IMR-90 (cell line): ENCODE data around the gene ITCH. TPM values are rescaled to one million over a fixed set of nuclear protein-coding genes. Genes with fewer than 3 reads are reported as not detected.

Source experiments
- ATAC-seq: fragments of 200-7000 bp; cut with Tn5 transposase; 2 replicates; pipeline ENCODE4 v1.9.1; 2020; ENCODE audit warnings: low read depth, mild to moderate bottlenecking, moderate library complexity
- BruUV-seq: library from RNA; stranded (reverse); fragments of 400-500 nt; replicated peaks from 2 replicates; lab custom pipeline; 2021; lab: Mats Ljungman, UMichigan
- CTCF ChIA-PET: fragments of 300-600 bp; formaldehyde crosslinking; extraction: SDS; loops from one replicate; lab custom pipeline; 2021; ENCODE audit warnings: antibody characterized with exemption; lab: Yijun Ruan, JAX
- POLR2A ChIA-PET: fragments of 300-600 bp; sonication (Branson Sonifier 250); formaldehyde crosslinking; loops from one replicate; lab custom pipeline; 2022; ENCODE audit warnings: antibody characterized with exemption; ENCODE audit not compliant: unreplicated experiment; lab: Charles Lee
- DNase-seq: peaks from one replicate; pipeline ENCODE4 v3.0.0; 2013
- H2AFZ ChIP-seq: replicated peaks from 2 replicates; pipeline ENCODE3; 2013; ENCODE audit warnings: low read length, mild to moderate bottlenecking; ENCODE audit not compliant: poor library complexity
- H2AK5ac ChIP-seq: 2 replicates; pipeline ENCODE4 v1.6.1; 2013; ENCODE audit warnings: low read depth, low read length, inconsistent platforms
- H2AK9ac ChIP-seq: replicated peaks from 2 replicates; pipeline ENCODE3; 2013; ENCODE audit warnings: mild to moderate bottlenecking, low read depth, low read length, moderate library complexity; ENCODE audit not compliant: poor library complexity
- H2BK120ac ChIP-seq: 2 replicates; pipeline ENCODE4 v1.6.1; 2013; ENCODE audit warnings: low read depth, low read length, inconsistent platforms
- H2BK15ac ChIP-seq: 3 replicates; pipeline ENCODE4 v1.6.1; 2013; ENCODE audit warnings: low read depth, low read length, inconsistent platforms
- H2BK20ac ChIP-seq: 2 replicates; pipeline ENCODE4 v1.6.1; 2013; ENCODE audit warnings: low read depth, mild to moderate bottlenecking, inconsistent platforms, low read length, moderate library complexity
- H2BK5ac ChIP-seq: 2 replicates; pipeline ENCODE4 v1.6.1; 2013; ENCODE audit warnings: mild to moderate bottlenecking, low read depth, low read length, inconsistent platforms; ENCODE audit not compliant: poor library complexity, severe bottlenecking
- H3K14ac ChIP-seq: replicated peaks from 2 replicates; pipeline ENCODE4 v1.6.1; 2013; ENCODE audit warnings: low read depth, low read length, inconsistent platforms
- H3K18ac ChIP-seq: 2 replicates; pipeline ENCODE4 v1.6.1; 2013; ENCODE audit warnings: low read depth, low read length, control low read depth
- H3K23ac ChIP-seq: 2 replicates; pipeline ENCODE4 v1.6.1; 2013; ENCODE audit warnings: low read depth, low read length, inconsistent platforms
- H3K27ac ChIP-seq: 2 replicates; pipeline ENCODE4 v1.5.1; 2013; ENCODE audit warnings: mild to moderate bottlenecking, control low read depth, low read length; ENCODE audit not compliant: insufficient read depth
- H3K27me3 ChIP-seq: 2 replicates; pipeline ENCODE4 v1.6.1; 2013; ENCODE audit warnings: low read length; ENCODE audit not compliant: control insufficient read depth, insufficient read depth
- H3K36me3 ChIP-seq: 2 replicates; pipeline ENCODE4 v1.6.1; 2013; ENCODE audit warnings: low read length, mixed read lengths; ENCODE audit not compliant: control insufficient read depth, insufficient read depth
- H3K4ac ChIP-seq: 2 replicates; pipeline ENCODE4 v1.6.1; 2013; ENCODE audit warnings: low read depth, low read length, inconsistent platforms
- H3K4me1 ChIP-seq: 2 replicates; pipeline ENCODE4 v1.6.1; 2013; ENCODE audit warnings: low read length, mixed read lengths; ENCODE audit not compliant: control insufficient read depth, insufficient read depth
- H3K4me2 ChIP-seq: 2 replicates; pipeline ENCODE4 v1.6.1; 2013; ENCODE audit warnings: low read depth, mild to moderate bottlenecking, control low read depth, low read length, moderate library complexity
- H3K4me3 ChIP-seq: 2 replicates; pipeline ENCODE4 v1.5.1; 2013; ENCODE audit warnings: low read depth, mild to moderate bottlenecking, control low read depth, low read length, moderate library complexity; ENCODE audit not compliant: insufficient read depth
- H3K56ac ChIP-seq: 2 replicates; pipeline ENCODE4 v1.6.1; 2013; ENCODE audit warnings: low read length, inconsistent platforms; ENCODE audit not compliant: insufficient read depth; ENCODE audit errors: extremely low read depth
- H3K79me1 ChIP-seq, 2 experiments: 2 replicates each; pipeline ENCODE4 v1.6.1; 2013; ENCODE audit warnings: low read length in 2 of 2, inconsistent platforms in 1 of 2, low read depth in 1 of 2
- H3K9ac ChIP-seq: 2 replicates; pipeline ENCODE4 v1.6.1; 2013; ENCODE audit warnings: low read depth, low read length, control low read depth
- H3K9me1 ChIP-seq: 2 replicates; pipeline ENCODE4 v1.6.1; 2013; ENCODE audit warnings: low read length, inconsistent platforms; ENCODE audit not compliant: insufficient read depth
- H3K9me3 ChIP-seq: 2 replicates; pipeline ENCODE4 v1.6.1; 2013; ENCODE audit warnings: low read length; ENCODE audit not compliant: control insufficient read depth, insufficient read depth
- H4K20me1 ChIP-seq: 2 replicates; pipeline ENCODE4 v1.6.1; 2013; ENCODE audit warnings: low read length, inconsistent platforms; ENCODE audit not compliant: insufficient read depth
- H4K5ac ChIP-seq: 2 replicates; pipeline ENCODE4 v1.6.1; 2013; ENCODE audit warnings: mild to moderate bottlenecking, low read depth, low read length, control low read depth
- H4K8ac ChIP-seq, 2 experiments: 2 replicates each; pipeline ENCODE4 v1.6.1; 2013; ENCODE audit warnings: low read depth in 2 of 2, low read length in 2 of 2, control low read depth in 1 of 2, inconsistent platforms in 1 of 2
- H4K91ac ChIP-seq: 2 replicates; pipeline ENCODE4 v1.6.1; 2013; ENCODE audit warnings: low read depth, low read length, inconsistent platforms; ENCODE audit not compliant: insufficient read depth
- MAFK ChIP-seq: IDR thresholded peaks from 2 replicates; pipeline ENCODE4 v1.6.1; 2012; ENCODE audit warnings: low read depth, low read length, improper control_type of control experiment
- MAZ ChIP-seq: IDR thresholded peaks from 2 replicates; pipeline ENCODE4 v1.6.1; 2012; ENCODE audit warnings: low read depth, mild to moderate bottlenecking, low read length, improper control_type of control experiment, moderate library complexity, borderline replicate concordance
- RFX5 ChIP-seq: IDR thresholded peaks from 2 replicates; pipeline ENCODE4 v1.8.0; 2012; ENCODE audit warnings: low read depth, mild to moderate bottlenecking, low read length, moderate library complexity
- WGBS, 2 experiments: methylation state at CpG; one replicate each; pipeline versions ENCODE4 v1.1.5 to v1.1.7; 2013; ENCODE audit warnings: missing lambda C conversion rate in 2 of 2; ENCODE audit not compliant: insufficient read length in 1 of 2; ENCODE audit errors: extremely low coverage in 2 of 2; 5-methylcytosine and 5-hydroxymethylcytosine counted together
- dilution Hi-C: fragments of 300-500 bp; cut with HindIII; formaldehyde crosslinking; loops from one replicate; pipeline ENCODE4 v1.14.3; 2018; ENCODE audit warnings: low sequenced_read_pairs; ENCODE audit not compliant: unreplicated experiment
- in situ Hi-C: fragments of 300-500 bp; cut with MboI; formaldehyde crosslinking; loops from 3 replicates; pipeline ENCODE4 v1.14.3; 2019; ENCODE audit warnings: low sequenced_read_pairs, inconsistent platforms, mixed read lengths
- intact Hi-C: fragments of 100-400 bp; cut with micrococcal nuclease; formaldehyde crosslinking; loops from 2 replicates; pipeline ENCODE4 v1.10.0; 2022
- polyA plus RNA-seq, 3 experiments: library from polyadenylated mRNA; depleted of rRNA; stranded (reverse); fragments of >200 nt; gene quantifications; 2 replicates each; pipeline ENCODE4 v1.2.3, GENCODE V29; 2012; ENCODE audit warnings: low replicate concordance in 1 of 3
- total RNA-seq: library from RNA; depleted of rRNA; stranded (reverse); fragments of >200 nt; gene quantifications from 2 replicates; pipeline ENCODE4 v1.2.3, GENCODE V29; 2012
- TF ChIP-seq, protein P1 (sequence below): conservative IDR thresholded peaks from 2 replicates; pipeline ENCODE4 v1.5.1; 2012; ENCODE audit warnings: mild to moderate bottlenecking, low read depth, low read length, improper control_type of control experiment

Gene ITCH
- total and polyA plus RNA-seq, 2 of the 4 experiments (the other 2 are of a cell fraction), result 12.7 to 94.6 TPM

DNA sequence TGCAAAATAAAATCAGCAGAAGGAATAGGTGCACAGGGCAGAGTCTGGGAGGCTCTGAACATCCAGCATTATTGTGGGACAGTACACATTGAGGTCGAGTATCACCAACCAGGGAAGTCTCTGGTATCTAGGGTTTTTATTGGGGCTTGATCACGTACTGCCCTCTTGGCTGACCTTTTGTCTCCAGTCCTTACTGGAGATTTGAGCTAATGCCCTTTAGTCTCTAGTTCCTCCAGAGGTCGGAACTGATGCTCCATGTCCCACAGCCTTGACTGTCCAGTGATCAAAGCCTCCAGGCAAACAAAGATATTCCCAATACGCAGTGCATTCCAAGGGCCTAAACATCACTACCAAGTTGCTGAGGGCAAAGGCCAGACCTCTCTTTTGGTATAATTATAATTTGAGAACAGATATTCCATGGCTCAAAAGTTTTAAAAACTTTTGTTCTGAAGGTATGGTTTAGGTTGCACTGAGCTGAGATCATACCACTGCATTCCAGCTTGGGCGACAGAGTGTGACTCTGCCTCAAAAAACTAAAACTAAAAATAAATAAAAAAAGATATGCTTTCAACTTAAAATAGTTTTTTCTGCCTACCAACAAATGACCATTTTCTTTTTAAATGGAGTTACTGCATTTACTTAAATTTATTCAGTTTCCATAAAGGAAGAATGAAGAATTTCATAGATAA, 96.3 kb downstream of the ITCH start:
- Histone ChIP-seq H3K9me1 (peaks cover 4% of the 10 kb centered on the region), H3K9me3 (no peaks in the 10 kb centered on the region), H4K5ac (peak overlapping the region; percentile 45), H4K20me1 (no peaks in the 10 kb centered on the region), H4K8ac (peak overlapping the region; percentile 79 to 83), H3K56ac (peak overlapping the region; percentile 91), H3K9ac (peak overlapping the region; percentile 5; the same call in 1 of the 2 replicates), H3K23ac (peak overlapping the region; percentile 81), H3K4me3 (no peak overlapping the region), H3K79me1 (peaks cover 23 to 41% of the 10 kb centered on the region in 2 experiments), H3K4ac (peak overlapping the region; percentile 93), H2BK20ac (peak overlapping the region; percentile 90), H2AK9ac (peak overlapping the region; percentile 5), H3K4me1 (peaks cover 12% of the 10 kb centered on the region), H2BK15ac (peak overlapping the region; percentile 82; the same call in 2 of the 3 replicates), H3K36me3 (peaks cover 21% of the 10 kb centered on the region), H2AFZ (no peak overlapping the region), H3K18ac (peak overlapping the region; percentile 80; the same call in 1 of the 2 replicates), H3K27me3 (no peaks in the 10 kb centered on the region), H2BK120ac (peak overlapping the region; percentile 75), H3K27ac (peak overlapping the region; percentile 33), H3K14ac (peak overlapping the region; percentile 97), H2AK5ac (peak overlapping the region; percentile 97), H4K91ac (peak overlapping the region; percentile 91), H2BK5ac (peak overlapping the region; percentile 93), H3K4me2 (peak overlapping the region; percentile 44; the same call in 1 of the 2 replicates)
- intact Hi-C loops, result loop anchor here (10.0 kb wide), 1 partner anchor 55 kb away; no protein-coding TSS in a partner anchor
- dilution Hi-C loops, result no loop called here
- no TSS peak for BruUV-seq
- ChIA-PET CTCF (no interaction called here), POLR2A (interaction anchor here (0.5 kb wide), 1 partner anchor 9 kb away, joined by 5 read pairs; no protein-coding TSS in a partner anchor)
- ATAC-seq (peak; percentile 60), DNase-seq (peak; percentile 45)
- in situ Hi-C loops, result no loop called here
- WGBS, 2 experiments, result 75% methylated on average over 2 of the region's 5 CpGs; no CpG with 5 or more reads in 1 of the 2 experiments
- TF ChIP-seq MAZ, result no peak
- TF ChIP-seq, protein P1, sequence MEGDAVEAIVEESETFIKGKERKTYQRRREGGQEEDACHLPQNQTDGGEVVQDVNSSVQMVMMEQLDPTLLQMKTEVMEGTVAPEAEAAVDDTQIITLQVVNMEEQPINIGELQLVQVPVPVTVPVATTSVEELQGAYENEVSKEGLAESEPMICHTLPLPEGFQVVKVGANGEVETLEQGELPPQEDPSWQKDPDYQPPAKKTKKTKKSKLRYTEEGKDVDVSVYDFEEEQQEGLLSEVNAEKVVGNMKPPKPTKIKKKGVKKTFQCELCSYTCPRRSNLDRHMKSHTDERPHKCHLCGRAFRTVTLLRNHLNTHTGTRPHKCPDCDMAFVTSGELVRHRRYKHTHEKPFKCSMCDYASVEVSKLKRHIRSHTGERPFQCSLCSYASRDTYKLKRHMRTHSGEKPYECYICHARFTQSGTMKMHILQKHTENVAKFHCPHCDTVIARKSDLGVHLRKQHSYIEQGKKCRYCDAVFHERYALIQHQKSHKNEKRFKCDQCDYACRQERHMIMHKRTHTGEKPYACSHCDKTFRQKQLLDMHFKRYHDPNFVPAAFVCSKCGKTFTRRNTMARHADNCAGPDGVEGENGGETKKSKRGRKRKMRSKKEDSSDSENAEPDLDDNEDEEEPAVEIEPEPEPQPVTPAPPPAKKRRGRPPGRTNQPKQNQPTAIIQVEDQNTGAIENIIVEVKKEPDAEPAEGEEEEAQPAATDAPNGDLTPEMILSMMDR, result no peak
- TF ChIP-seq MAFK, result no peak
- TF ChIP-seq RFX5, result peak; percentile 90
